Vagina (tissue), 2 donors: Measurements from ENCODE around the gene SYMPK. TPM values are rescaled to one million over a fixed set of nuclear protein-coding genes. Genes with fewer than 3 reads are reported as not detected.

Source experiments
- DNase-seq, 2 donors: peaks; one replicate each; pipeline ENCODE4 v3.0.0-alpha.2; 2017; ENCODE audit errors: extremely low spot score in 2 of 2
- H3K27ac ChIP-seq: fragments of 200-600 bp; sonication (generic); one replicate; pipeline ENCODE4 v1.5.1; 2019
- H3K27me3 ChIP-seq: fragments of 200-600 bp; sonication (generic); one replicate; pipeline ENCODE4 v1.5.1; 2019
- H3K36me3 ChIP-seq, 2 donors: fragments of 200-600 bp; sonication (generic); one replicate each; pipeline ENCODE4 v1.5.1; 2017 to 2019
- H3K4me1 ChIP-seq: fragments of 200-600 bp; sonication (generic); one replicate; pipeline ENCODE4 v1.5.1; 2019
- H3K4me3 ChIP-seq, 2 donors: fragments of 200-600 bp; sonication (generic); 1 replicate in 1 of 2; 2 replicates in 1 of 2; pipeline ENCODE4 v1.5.1; 2016 to 2019
- H3K9me3 ChIP-seq: fragments of 200-600 bp; sonication (generic); one replicate; pipeline ENCODE4 v1.5.1; 2019
- POLR2A ChIP-seq, 2 donors: fragments of 450-650 bp; IDR thresholded peaks; one replicate each; pipeline ENCODE4 v1.6.1; 2017; ENCODE audit warnings: antibody characterized with exemption in 2 of 2, mild to moderate bottlenecking in 2 of 2, moderate library complexity in 2 of 2
- POLR2AphosphoS5 ChIP-seq, 2 donors: sonication (generic); formaldehyde crosslinking; IDR thresholded peaks; one replicate each; pipeline ENCODE4 v1.9.0; 2017; ENCODE audit warnings: antibody characterized with exemption in 2 of 2, mild to moderate bottlenecking in 2 of 2, low read depth in 1 of 2; ENCODE audit not compliant: insufficient read depth in 1 of 2
- intact Hi-C: fragments of 100-400 bp; cut with DNase I; formaldehyde crosslinking; loops from one replicate; pipeline ENCODE4 v1.15.1; 2023
- total RNA-seq: library from RNA; depleted of rRNA; stranded (reverse); fragments of >200 nt; gene quantifications from one replicate; pipeline ENCODE4 v1.2.3, GENCODE V29; 2016
- TF ChIP-seq, protein P1 (sequence below), 3 experiments: fragments of 450-650 bp in 2 of 3; fragments of 200-600 bp in 1 of 3; sonication (generic) in 1 of 3; IDR thresholded peaks; one replicate each; pipeline ENCODE4 v1.5.1; 2017 to 2019; ENCODE audit warnings: antibody characterized with exemption in 3 of 3, mild to moderate bottlenecking in 2 of 3, moderate library complexity in 2 of 3

SYMPK gene
- total RNA-seq, 1 donor from 2014 or later = 43.2 TPM

DNA sequence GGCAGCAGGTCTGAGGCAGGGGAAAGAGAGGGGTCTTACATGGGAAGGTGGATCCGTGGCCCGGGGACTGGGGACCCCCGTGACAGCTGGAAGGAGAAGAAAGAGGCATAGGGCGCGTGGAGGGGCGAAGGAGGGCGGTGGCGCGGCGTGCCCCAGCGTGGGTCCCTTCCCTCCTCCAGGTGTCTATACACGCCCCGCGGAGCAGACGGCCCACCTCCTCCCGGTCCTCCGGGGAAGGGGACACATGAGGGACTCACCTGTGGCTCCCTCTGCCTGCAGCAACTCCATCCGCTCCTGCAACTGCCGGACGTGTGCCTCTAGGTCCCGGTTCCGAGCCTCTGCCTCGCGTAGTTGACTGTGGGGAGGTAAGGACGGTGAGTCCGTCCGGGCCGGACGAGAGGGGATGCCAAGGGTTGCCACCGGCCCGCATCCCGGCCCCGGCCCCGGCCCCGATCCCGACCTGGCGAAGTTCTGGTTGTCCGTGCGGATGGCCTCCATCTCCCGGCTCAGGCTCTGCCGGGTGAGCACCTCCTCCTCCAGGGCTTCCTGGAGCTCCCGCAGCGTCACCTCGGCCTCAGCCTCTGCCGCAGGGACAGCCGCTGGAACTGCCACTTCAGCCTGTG is 91.5 kb downstream of the SYMPK start:
- H3K4me1 ChIP-seq = peaks cover 28% of the 10 kb centered on the region
- H3K27ac ChIP-seq = peak overlapping the region; percentile 91
- H3K9me3 ChIP-seq = no peaks in the 10 kb centered on the region
- H3K36me3 ChIP-seq = peaks cover 0 to 6% of the 10 kb centered on the region in 2 donors
- TF ChIP-seq, protein P1, sequence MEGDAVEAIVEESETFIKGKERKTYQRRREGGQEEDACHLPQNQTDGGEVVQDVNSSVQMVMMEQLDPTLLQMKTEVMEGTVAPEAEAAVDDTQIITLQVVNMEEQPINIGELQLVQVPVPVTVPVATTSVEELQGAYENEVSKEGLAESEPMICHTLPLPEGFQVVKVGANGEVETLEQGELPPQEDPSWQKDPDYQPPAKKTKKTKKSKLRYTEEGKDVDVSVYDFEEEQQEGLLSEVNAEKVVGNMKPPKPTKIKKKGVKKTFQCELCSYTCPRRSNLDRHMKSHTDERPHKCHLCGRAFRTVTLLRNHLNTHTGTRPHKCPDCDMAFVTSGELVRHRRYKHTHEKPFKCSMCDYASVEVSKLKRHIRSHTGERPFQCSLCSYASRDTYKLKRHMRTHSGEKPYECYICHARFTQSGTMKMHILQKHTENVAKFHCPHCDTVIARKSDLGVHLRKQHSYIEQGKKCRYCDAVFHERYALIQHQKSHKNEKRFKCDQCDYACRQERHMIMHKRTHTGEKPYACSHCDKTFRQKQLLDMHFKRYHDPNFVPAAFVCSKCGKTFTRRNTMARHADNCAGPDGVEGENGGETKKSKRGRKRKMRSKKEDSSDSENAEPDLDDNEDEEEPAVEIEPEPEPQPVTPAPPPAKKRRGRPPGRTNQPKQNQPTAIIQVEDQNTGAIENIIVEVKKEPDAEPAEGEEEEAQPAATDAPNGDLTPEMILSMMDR (IDR thresholded peaks at IDR 0.05) = no peak
- no peak for TF ChIP-seq POLR2AphosphoS5 (IDR thresholded peaks at IDR 0.05; ENCODE audit: insufficient read depth in 1 of 2, low read depth in 1 of 2)
- TF ChIP-seq POLR2A (IDR thresholded peaks at IDR 0.05) = no peak
- H3K27me3 ChIP-seq = no peaks in the 10 kb centered on the region
- intact Hi-C loops = no loop called here
- peak overlapping the region in 1 of 2 donors; percentile 58 for H3K4me3 ChIP-seq
- DNase-seq = no peak

DNA sequence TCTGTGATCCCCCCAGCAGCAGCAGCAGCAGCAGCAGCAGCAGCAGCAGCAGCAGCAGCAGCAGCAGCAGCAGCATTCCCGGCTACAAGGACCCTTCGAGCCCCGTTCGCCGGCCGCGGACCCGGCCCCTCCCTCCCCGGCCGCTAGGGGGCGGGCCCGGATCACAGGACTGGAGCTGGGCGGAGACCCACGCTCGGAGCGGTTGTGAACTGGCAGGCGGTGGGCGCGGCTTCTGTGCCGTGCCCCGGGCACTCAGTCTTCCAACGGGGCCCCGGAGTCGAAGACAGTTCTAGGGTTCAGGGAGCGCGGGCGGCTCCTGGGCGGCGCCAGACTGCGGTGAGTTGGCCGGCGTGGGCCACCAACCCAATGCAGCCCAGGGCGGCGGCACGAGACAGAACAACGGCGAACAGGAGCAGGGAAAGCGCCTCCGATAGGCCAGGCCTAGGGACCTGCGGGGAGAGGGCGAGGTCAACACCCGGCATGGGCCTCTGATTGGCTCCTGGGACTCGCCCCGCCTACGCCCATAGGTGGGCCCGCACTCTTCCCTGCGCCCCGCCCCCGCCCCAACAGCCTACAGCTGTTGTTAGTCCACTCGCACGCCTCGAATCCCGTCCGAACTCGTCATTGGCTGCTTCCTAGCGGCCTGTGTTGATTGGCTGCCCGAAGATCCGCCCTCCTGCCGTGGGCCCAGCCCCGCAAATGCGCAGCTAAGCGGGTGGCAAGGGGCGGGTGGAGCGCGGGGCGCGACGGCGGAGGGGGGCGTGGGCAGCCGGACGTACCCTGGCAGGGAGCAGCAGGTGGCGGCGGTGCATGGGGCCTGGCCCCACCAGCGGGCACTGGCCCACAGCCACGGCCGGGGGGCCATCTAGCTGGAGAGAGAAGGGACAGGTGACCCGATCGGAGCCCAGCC is 92.5 kb downstream of the SYMPK start:
- Histone ChIP-seq H3K4me3 (peak overlapping the region; percentile 58 to 80), H3K36me3 (peaks cover 0 to 10% of the 10 kb centered on the region in 2 donors), H3K27ac (peak overlapping the region; percentile 91), H3K9me3 (no peaks in the 10 kb centered on the region), H3K4me1 (peaks cover 38% of the 10 kb centered on the region), H3K27me3 (no peaks in the 10 kb centered on the region)
- TF ChIP-seq POLR2A (IDR thresholded peaks at IDR 0.05) (peak in 1 of 2 donors; percentile 2), POLR2AphosphoS5 (IDR thresholded peaks at IDR 0.05; ENCODE audit: insufficient read depth in 1 of 2, low read depth in 1 of 2) (peak; percentile 87 to 91)
- TF ChIP-seq, protein P1 (IDR thresholded peaks at IDR 0.05) = peak; percentile 73 to 95 (median 87)
- DNase-seq = peak in 1 of 2 donors; percentile 100
- intact Hi-C loops = no loop called here

DNA sequence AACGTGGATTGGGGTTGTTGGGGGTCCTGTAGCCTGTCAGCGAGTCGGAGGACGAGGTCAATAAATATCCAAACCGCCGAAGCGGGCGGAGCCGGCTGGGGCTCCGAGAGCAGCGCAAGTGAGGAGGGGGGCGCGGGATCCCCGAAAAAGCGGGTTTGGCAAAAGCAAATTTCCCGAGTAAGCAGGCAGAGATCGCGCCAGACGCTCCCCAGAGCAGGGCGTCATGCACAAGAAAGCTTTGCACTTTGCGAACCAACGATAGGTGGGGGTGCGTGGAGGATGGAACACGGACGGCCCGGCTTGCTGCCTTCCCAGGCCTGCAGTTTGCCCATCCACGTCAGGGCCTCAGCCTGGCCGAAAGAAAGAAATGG is 93.1 kb downstream of the SYMPK start:
- Histone ChIP-seq H3K36me3 (peaks cover 0 to 10% of the 10 kb centered on the region in 2 donors), H3K4me1 (peaks cover 45% of the 10 kb centered on the region), H3K27ac (peak overlapping the region; percentile 91), H3K27me3 (no peaks in the 10 kb centered on the region), H3K9me3 (no peaks in the 10 kb centered on the region), H3K4me3 (peak overlapping the region; percentile 58 to 80)
- intact Hi-C loops = no loop called here
- no peak for TF ChIP-seq POLR2AphosphoS5 (IDR thresholded peaks at IDR 0.05; ENCODE audit: insufficient read depth in 1 of 2, low read depth in 1 of 2)
- no peak for TF ChIP-seq POLR2A (IDR thresholded peaks at IDR 0.05)
- TF ChIP-seq, protein P1 (IDR thresholded peaks at IDR 0.05) = no peak
- DNase-seq = no peak

DNA sequence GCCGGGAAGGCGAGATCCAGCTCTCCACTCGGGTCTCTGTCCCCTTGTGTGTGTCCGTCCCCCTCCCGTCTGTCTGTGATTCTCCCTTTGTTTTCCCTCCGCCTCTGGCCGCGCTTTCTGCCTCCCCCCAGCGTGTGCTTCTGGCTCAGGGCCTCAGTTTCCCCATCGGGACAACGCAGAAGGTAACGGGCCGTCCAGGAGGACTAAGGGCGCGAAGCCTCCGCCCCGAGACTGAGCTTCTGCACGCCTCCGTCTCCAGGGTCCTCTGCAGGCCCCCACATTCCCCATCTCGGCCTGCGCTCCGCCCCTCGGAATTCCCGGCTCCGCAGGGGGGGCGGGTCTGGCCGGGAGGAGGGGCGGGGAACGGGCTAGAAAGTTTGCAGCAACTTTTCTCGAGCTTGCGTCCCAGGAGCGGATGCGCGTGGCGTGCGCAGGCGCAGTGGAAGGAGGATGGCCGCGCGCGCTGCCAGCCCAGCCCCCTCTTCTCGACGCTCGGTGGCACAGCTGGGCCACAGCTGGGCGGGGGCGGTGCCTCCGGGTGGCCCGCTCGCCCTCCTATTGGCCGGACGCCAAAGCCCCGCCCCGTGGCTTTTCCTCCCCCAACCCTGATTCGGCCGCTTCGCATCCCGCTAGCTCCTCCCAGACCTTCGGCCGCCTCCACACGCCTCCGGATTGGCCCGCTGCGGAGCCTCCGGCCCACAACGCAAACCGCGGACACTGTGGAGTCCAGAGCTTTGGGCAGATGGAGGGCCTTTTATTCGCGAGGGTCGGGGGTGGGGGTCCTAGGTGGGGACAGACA is 93.8 kb downstream of the SYMPK start, which contains the start of gene SIX5:
TSS of gene SIX5 (minus strand) at position 269 of the 799 bp plus-strand sequence. CDS start 408 bp downstream, outside the sequence.
- Histone ChIP-seq H3K4me3 (peak within 1 kb of the TSS; percentile 58 to 80), H3K9me3 (no peaks in the 10 kb centered on the region), H3K36me3 (peaks cover 0 to 7% of the 10 kb centered on the region in 2 donors), H3K27me3 (no peaks in the 10 kb centered on the region), H3K27ac (peak within 1 kb of the TSS; percentile 98), H3K4me1 (peaks cover 51% of the 10 kb centered on the region)
- TF ChIP-seq POLR2A (IDR thresholded peaks at IDR 0.05) (peak in 1 of 2 donors; percentile 96), POLR2AphosphoS5 (IDR thresholded peaks at IDR 0.05; ENCODE audit: insufficient read depth in 1 of 2, low read depth in 1 of 2) (peak; percentile 99)
- TF ChIP-seq, protein P1 (IDR thresholded peaks at IDR 0.05) = no peak
- peak in 1 of 2 donors; percentile 98 for DNase-seq
- intact Hi-C loops = no loop called here
